Measurements from ENCODE around the gene SEMA5B.

DNA sequence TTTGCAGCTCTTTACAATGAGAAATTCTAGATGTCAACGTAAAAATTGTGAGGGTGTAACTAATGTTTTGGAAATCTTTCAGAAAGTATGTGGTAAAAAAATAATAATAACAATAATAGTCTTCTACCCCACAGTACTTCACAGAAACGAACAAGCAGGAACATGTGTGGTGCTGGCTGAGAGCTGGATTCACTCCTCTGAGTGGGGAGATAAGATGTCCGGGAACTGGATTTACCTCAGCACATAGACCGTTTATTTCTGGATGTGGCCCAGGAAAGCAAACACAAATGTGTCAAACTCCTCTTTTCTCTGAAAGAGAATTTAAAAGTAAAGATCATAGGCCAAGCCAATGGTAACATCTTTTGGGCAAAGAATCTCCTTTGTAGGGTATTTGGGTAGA is 129.3 kb downstream of the SEMA5B start:
- TF ChIP-seq, protein P1, sequence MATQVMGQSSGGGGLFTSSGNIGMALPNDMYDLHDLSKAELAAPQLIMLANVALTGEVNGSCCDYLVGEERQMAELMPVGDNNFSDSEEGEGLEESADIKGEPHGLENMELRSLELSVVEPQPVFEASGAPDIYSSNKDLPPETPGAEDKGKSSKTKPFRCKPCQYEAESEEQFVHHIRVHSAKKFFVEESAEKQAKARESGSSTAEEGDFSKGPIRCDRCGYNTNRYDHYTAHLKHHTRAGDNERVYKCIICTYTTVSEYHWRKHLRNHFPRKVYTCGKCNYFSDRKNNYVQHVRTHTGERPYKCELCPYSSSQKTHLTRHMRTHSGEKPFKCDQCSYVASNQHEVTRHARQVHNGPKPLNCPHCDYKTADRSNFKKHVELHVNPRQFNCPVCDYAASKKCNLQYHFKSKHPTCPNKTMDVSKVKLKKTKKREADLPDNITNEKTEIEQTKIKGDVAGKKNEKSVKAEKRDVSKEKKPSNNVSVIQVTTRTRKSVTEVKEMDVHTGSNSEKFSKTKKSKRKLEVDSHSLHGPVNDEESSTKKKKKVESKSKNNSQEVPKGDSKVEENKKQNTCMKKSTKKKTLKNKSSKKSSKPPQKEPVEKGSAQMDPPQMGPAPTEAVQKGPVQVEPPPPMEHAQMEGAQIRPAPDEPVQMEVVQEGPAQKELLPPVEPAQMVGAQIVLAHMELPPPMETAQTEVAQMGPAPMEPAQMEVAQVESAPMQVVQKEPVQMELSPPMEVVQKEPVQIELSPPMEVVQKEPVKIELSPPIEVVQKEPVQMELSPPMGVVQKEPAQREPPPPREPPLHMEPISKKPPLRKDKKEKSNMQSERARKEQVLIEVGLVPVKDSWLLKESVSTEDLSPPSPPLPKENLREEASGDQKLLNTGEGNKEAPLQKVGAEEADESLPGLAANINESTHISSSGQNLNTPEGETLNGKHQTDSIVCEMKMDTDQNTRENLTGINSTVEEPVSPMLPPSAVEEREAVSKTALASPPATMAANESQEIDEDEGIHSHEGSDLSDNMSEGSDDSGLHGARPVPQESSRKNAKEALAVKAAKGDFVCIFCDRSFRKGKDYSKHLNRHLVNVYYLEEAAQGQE (IDR thresholded peaks at IDR 0.05; ENCODE audit: insufficient read depth in 1 of 2, low read depth in 2 of 2, low read length in 2 of 2) = no peak
- TF ChIP-seq POLR2AphosphoS5 (IDR thresholded peaks at IDR 0.05; ENCODE audit: low read depth, low read length) (no peak), TAF1 (IDR thresholded peaks at IDR 0.05; ENCODE audit: borderline replicate concordance, insufficient read depth, low read length) (no peak), SIN3A (IDR thresholded peaks at IDR 0.05; ENCODE audit: borderline replicate concordance, insufficient read depth, low read length) (no peak)

All from PFSK-1 (cell line).